ENCODE measurements around the gene TTLL12.
"Not testable (repeated sequence)": the region's sequence is repeated elsewhere in the genome, so short reads cannot be mapped to it uniquely, and the experiment has no call there.

The TTLL12 gene

GRCh38 chr22:43152003-43152356 lies 35.0 kb downstream of the TTLL12 start:
- no peak for DNase-seq

- DNase-seq: peak; percentile 48
Observed at GRCh38 chr22:43151251-43152002, 35.5 kb downstream of the TTLL12 start, which contains the start of gene TSPO. TSPO (plus strand) TSS chr22:43151559; CDS start chr22:43159239, 7,680 bp downstream.

GRCh38 chr22:43150731-43151206 lies 36.2 kb downstream of the TTLL12 start:
- DNase-seq: no peak

- DNase-seq: no peak
Observed at GRCh38 chr22:43148581-43148980, 38.4 kb downstream of the TTLL12 start.

- DNase-seq: no peak
Observed at GRCh38 chr22:43147821-43148220, 39.1 kb downstream of the TTLL12 start.

- not testable (repeated sequence) for DNase-seq
Observed at GRCh38 chr22:43146332-43146731, 40.6 kb downstream of the TTLL12 start.

- DNase-seq: not testable (repeated sequence)
Observed at GRCh38 chr22:43145371-43145770, 41.6 kb downstream of the TTLL12 start.

- no peak for DNase-seq
Observed at GRCh38 chr22:43144949-43145348, 42.0 kb downstream of the TTLL12 start.

GRCh38 chr22:43142880-43143562 lies 43.9 kb downstream of the TTLL12 start, which contains the start of gene MCAT:
MCAT (minus strand) TSS chr22:43143398; CDS start chr22:43143348, 50 bp downstream.
- DNase-seq: peak; percentile 72

GRCh38 chr22:43136801-43137200 lies 50.1 kb downstream of the TTLL12 start:
- no peak for DNase-seq

GRCh38 chr22:43136255-43136654 lies 50.7 kb downstream of the TTLL12 start:
- DNase-seq: peak; percentile 45

- no peak for DNase-seq
Observed at GRCh38 chr22:43135565-43135964, 51.4 kb downstream of the TTLL12 start.

GRCh38 chr22:43134553-43134952 lies 52.4 kb downstream of the TTLL12 start:
- no peak for DNase-seq

GRCh38 chr22:43133401-43133800 lies 53.5 kb downstream of the TTLL12 start:
- no peak for DNase-seq

GRCh38 chr22:43131773-43132501 lies 55.0 kb downstream of the TTLL12 start:
- no peak for DNase-seq

GRCh38 chr22:43129426-43130425 lies 57.2 kb downstream of the TTLL12 start:
- no peak for DNase-seq

- no peak for DNase-seq
Observed at GRCh38 chr22:43128928-43129424, 58.0 kb downstream of the TTLL12 start.

GRCh38 chr22:43128116-43128515 lies 58.8 kb downstream of the TTLL12 start:
- DNase-seq: no peak

- no peak for DNase-seq
Observed at GRCh38 chr22:43127166-43127908, 59.6 kb downstream of the TTLL12 start.

- DNase-seq: no peak
Observed at GRCh38 chr22:43126501-43127165, 60.3 kb downstream of the TTLL12 start.
